HG02870 (cell line): ENCODE results near the gene AGK.

Experiments used
- ATAC-seq: cut with Tn5 transposase; IDR thresholded peaks from one replicate; pipeline ENCODE4 v1.9.1; 2021; ENCODE audit warnings: mild to moderate bottlenecking, moderate library complexity; ENCODE audit not compliant: unreplicated experiment

The AGK gene

GRCh38 chr7:141584935-141585334 lies 33.7 kb downstream of the AGK start:
- no peak for ATAC-seq

GRCh38 chr7:141585592-141586510 lies 34.6 kb downstream of the AGK start:
- ATAC-seq: peak; percentile 96

- ATAC-seq: no peak
Observed at GRCh38 chr7:141586878-141587277, 35.7 kb downstream of the AGK start.

GRCh38 chr7:141587304-141587703 lies 36.1 kb downstream of the AGK start:
- no peak for ATAC-seq

GRCh38 chr7:141588912-141589311 lies 37.7 kb downstream of the AGK start:
- no peak for ATAC-seq

- no peak for ATAC-seq
Observed at GRCh38 chr7:141590071-141590470, 38.9 kb downstream of the AGK start.

- ATAC-seq: no peak
Observed at GRCh38 chr7:141590666-141591065, 39.5 kb downstream of the AGK start.

GRCh38 chr7:141593134-141593533 lies 41.9 kb downstream of the AGK start:
- peak; percentile 75 for ATAC-seq

GRCh38 chr7:141597966-141598365 lies 46.8 kb downstream of the AGK start:
- no peak for ATAC-seq

GRCh38 chr7:141598408-141598807 lies 47.2 kb downstream of the AGK start:
- ATAC-seq: no peak

- no peak for ATAC-seq
Observed at GRCh38 chr7:141600168-141601006, 49.2 kb downstream of the AGK start.

GRCh38 chr7:141609576-141609975 lies 58.4 kb downstream of the AGK start:
- ATAC-seq: no peak

- no peak for ATAC-seq
Observed at GRCh38 chr7:141610671-141611070, 59.5 kb downstream of the AGK start.

- no peak for ATAC-seq
Observed at GRCh38 chr7:141612861-141613260, 61.7 kb downstream of the AGK start.

- ATAC-seq: no peak
Observed at GRCh38 chr7:141617280-141617679, 66.1 kb downstream of the AGK start.

- no peak for ATAC-seq
Observed at GRCh38 chr7:141619745-141620144, 68.5 kb downstream of the AGK start.

- ATAC-seq: no peak
Observed at GRCh38 chr7:141624763-141625162, 73.6 kb downstream of the AGK start.

- ATAC-seq: no peak
Observed at GRCh38 chr7:141630621-141631020, 79.4 kb downstream of the AGK start.

GRCh38 chr7:141631525-141631924 lies 80.3 kb downstream of the AGK start:
- ATAC-seq: no peak

GRCh38 chr7:141634065-141634464 lies 82.9 kb downstream of the AGK start:
- ATAC-seq: no peak

- ATAC-seq: no peak
Observed at GRCh38 chr7:141636053-141636452, 84.8 kb downstream of the AGK start.
